ENCODE measurements around the gene DCHS1.
A peak's percentile ranks its signal among the peaks of the same experiment; 100 is the strongest.
"Not testable (repeated sequence)": the region's sequence is repeated elsewhere in the genome, so short reads cannot be mapped to it uniquely, and the experiment has no call there.

Gene DCHS1

DNA sequence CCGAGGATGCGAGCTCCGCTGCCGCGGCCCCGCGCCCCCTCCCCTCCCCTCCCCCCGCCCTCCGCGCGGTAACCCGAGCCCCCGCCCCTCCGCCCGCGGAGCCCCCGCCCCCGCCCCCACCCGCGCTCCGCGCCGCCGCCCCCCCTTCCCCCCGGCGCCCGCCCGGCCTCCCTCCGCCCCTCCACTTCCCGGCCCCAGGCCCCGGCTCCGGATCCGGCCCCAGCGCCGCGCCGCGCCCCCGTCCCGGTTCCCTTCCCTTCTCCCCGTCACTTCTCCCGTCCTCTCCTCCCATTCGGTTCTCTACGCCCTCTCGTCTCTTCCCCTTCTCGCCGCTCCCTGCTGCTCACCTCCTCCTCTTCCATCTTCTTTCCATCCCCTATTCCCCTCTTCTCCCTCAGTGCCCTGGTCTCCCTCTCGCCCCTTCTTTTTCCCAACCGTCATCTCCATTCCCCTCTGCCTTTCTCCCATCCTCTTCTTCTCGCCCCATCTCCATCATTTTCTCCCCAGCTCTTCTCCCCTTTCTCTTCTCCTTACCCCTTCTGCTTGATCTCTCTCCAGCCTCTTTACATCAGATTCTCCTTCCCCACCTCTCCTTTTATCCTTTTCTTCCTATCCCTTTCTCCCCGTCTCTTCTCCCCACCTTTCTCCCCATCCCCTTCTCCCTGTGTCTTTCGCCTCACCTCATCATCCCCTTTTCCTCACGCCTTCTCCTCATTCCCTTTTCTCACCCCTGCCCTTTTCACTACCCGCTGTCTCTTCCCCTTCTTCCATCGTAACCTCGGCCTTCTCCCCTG, at the start of gene DCHS1:
DCHS1 (minus strand) TSS at position 20 of the 794 bp plus-strand sequence. CDS start 14,196 bp downstream, outside the sequence.
- no peak for DNase-seq

DNA sequence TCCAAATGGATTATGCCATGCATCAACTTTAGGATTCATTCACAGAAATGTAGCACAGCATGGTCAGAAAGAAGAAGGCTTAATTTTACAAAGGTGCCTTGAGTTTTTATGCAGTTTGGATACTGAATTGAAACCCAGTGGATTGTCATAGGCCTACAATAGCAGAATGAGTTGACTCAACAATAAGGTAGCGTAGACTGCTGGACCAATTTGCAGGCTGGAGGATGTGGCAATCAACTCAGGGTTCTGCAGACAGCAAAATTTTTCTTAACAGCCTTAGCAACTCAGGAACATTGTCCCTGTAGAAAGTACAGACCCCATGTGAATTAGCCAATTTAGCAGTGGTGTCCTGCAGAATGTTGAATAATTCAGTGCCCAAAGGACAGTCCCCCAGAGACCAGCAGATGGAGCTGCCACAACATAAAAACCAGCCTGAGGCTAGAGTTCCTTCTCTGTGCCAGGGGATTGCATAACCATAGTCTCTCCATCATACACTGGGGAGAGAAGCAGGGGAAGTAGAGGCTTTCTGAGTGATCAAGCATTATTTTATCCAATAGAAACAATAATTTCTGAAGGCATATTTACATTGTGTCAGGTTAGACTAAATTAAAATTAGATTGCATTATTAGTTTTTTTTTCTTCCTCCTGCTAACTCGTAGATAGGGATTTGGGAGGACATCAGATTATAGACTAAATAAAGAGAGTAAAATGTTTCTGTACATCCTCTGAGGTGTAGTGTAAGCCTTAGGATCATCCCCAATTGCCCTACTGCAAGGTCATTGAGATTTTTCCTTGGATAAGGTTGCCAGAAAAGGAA, 47.8 kb upstream of the DCHS1 start:
- peak; percentile 15 to 70 for DNase-seq

DNA sequence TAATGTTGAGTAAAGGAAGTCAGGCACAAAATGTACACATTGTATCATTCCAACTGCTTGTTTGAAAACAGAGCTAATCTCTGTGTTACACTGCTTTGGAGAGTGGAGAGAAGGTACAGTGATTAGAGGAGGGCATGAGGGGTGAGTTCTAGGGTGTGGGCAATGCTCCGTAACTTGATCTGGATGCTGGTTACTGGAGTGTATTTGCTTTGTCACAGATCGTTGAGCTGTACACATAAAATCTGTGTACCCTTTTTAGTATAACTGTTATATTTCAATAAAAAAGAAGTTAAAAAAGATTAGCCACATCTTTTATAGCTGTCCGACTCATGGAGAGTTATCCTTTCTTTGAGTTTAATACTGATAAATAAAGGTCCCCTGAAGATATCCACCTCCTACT, 46.3 kb upstream of the DCHS1 start:
- peak; percentile 30 to 67 for DNase-seq

DNA sequence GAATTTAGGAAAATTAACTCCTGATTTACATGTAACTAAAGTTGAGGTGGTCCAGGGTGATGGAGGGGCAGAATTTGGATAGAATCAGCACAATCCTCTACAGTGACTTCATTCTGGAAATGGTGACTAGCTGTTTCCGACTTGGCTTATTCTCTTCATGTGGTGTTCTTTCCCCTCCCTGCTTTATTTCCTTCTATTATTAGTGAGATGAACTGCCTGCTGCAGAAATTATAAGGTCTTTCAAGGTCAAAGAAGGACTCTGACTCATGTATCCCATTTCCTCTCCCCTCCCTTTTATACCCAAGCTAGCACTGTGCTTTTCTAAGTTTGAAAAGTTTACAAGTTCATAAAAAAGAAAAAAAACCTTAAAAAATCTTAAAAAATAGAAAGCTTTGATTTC, 39.8 kb upstream of the DCHS1 start:
- DNase-seq, result no peak

GRCh38 chr11:6694229-6694535, 38.6 kb upstream of the DCHS1 start:
- no peak for DNase-seq

- DNase-seq, result no peak
Measured at GRCh38 chr11:6693342-6694228, 38.0 kb upstream of the DCHS1 start.

GRCh38 chr11:6692128-6692527, 36.5 kb upstream of the DCHS1 start:
- no peak for DNase-seq

GRCh38 chr11:6690431-6691132, 35.0 kb upstream of the DCHS1 start:
- peak; percentile 48 to 55 for DNase-seq

DNA sequence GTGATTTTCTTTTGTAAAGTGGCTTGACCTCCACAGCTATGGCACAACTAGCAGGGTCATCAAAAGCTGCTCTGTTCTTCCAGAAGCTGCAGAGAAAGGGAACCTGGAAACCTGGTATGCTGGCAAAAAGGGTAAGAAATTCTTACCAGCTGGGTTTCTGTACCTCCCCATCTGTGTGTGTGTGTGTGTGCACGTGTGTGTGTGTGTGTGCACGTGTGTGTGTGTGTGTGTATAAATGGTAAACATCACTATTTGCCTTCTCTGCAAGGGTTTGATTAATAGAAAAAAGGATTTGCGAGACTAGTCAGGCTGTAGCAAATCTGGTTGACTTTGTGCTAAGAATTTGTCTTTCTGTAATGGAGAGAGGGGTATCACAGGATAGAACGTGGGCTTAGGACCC, 32.3 kb upstream of the DCHS1 start:
- DNase-seq, result no peak

DNA sequence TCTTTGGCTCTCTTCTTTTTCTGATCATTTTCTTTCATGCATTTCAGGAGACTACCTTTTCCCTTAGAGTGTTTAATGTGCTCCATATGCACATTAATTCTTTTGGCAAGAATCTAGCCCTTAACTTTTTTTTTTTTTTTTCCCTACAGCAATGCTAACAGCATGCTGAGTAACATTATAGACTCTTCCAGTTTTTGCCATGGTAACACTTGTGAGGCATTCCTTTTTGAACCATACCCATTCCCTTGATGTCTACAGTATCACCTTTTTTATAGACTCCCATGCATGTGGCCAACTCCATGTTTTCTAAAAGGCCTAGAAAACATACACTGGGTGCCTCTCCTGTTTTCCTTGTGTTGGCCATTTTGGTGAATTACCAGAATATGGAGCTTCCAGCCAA, 30.4 kb upstream of the DCHS1 start:
- no peak for DNase-seq

DNA sequence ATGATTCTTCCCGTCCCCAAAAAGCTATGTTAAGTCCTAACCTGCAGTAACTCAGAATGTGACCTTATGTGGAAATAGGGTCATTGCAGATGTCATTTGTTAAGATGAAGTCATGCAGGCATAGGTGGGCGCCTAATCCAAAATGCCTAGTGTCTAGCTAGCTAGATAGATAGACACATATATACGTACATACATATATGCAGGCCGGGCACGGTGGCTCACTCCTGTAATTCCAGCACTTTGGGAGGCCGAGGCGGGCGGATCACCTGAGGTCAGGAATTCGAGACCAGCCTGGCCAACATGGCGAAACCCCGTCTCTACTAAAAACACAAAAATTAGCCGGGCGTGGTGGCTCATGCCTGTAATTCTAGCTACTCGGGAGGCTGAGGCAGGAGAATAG, 28.5 kb upstream of the DCHS1 start:
- not testable (repeated sequence) for DNase-seq

DNA sequence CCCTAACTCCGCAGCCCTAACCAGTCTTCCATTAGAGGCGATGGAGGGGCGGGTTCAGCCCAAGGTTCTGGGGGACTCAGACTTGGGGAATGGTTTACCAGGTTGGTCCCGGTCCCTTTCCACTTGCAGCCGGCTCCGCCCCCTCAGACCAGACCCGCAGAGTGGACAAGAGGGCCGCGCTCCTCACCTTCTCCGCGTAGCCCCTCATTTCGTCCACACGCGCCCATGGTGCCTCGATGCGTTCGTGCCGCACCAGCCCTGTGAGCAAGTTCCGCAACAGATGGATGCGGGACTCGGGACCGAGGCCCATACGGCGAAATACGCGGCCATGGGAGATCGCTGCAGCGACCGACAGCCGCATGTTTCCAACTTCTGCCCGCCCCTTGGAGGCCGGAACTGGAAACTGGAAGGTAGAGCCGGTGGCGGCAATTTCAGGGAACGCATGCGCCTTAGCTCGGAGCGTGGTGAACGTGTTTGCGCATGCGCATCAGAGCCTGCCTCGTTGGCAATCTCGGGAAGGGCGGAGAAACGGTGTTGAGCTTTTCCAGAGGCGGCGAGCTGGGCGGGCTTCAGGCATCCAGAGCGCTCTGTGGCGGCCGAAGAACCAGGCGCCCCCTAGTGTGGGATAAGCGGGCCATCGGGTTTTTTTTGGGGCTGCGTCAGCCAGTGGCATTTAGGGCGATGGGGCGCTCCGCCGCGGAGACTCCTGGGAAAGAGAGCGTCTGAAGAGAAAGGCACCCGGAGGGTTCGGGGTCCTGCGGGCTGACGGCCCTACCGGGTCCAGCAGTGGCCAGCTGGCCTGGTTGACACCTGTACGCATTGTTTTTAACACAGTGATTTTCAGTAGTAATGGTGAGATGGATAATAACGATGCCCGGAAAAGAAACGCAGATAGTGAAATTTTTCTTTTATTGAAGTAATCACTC, 27.6 kb upstream of the DCHS1 start, which contains the start of gene MRPL17:
MRPL17 (minus strand) TSS at position 405 of the 926 bp plus-strand sequence; CDS start at position 361, 44 bp downstream.
- DNase-seq, result peak; percentile 96 to 98

DNA sequence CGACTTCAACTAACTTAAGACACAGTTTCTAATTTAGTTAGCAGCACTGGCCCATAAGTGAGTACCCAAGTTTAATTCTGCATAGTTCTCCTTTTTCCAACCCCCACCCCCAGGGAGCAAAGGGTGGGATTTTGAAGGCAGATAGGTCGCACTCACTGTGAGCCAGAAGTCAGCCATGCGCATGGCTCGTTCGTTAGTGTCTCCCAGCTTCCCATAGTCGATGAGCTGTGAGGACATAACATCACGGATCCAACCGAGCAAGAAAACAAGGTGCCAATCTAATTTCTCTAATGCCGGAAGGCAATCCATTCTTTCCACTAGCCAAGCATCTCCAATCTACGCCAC, 27.0 kb upstream of the DCHS1 start:
- peak in 1 of 2 experiments; percentile 45 for DNase-seq

- DNase-seq, result no peak
Measured at GRCh38 chr11:6681949-6682348, 26.3 kb upstream of the DCHS1 start.

GRCh38 chr11:6681505-6681904, 25.9 kb upstream of the DCHS1 start:
- DNase-seq, result no peak

- DNase-seq, result no peak
Measured at GRCh38 chr11:6677018-6677417, 21.4 kb upstream of the DCHS1 start.

GRCh38 chr11:6674862-6675261, 19.3 kb upstream of the DCHS1 start:
- DNase-seq, result no peak

DNA sequence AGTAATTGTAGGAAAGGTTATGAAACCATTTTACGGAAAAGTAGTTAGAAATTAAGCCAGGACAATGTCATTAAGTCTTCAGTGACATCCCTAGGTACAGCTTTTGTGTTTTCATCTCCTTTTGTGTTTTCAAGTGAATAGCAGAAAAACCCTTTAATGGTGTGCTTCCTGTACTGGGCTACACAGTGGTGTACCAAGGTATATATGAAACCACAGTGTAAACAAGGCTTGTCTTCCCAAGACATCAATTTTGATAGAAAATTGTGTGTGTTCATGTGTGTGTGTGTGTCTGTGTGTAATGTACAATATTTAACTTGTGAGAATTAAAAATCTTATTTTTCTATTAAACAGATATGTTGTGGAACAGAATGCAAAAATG, 18.6 kb upstream of the DCHS1 start:
- no peak for DNase-seq

DNA sequence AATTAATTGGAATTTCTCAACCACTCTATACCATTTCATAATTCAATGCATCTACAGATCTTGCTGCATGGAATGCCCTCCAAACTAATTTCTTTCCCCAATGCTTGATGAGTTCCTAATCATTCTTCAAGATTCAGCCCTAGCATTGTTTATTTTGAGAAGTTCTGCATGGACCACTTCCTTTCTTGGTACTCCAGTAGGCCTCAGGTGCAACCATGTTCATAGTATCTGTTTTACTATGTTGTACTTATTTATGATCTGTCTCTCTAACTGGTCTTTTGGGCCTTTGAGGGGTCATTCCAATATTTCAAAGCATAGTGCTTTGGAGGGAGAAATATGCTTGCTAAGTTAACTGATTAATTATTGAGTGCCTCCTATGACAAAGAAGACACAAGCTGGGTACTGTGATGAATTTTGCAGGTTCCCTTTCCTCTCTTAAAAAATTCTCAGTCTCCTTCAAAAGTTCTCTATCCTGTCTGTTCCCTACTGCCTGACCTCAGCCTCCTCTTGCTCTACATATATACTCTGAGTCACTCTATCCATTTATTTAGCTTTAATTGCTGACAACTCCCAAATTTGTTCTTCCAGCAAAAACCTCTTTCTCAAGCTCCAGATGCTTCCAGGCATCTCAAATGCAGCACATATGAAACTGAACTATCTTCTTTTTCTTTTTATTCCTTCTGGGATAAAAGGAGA, 18.1 kb upstream of the DCHS1 start:
- DNase-seq, result no peak

GRCh38 chr11:6671991-6672390, 16.4 kb upstream of the DCHS1 start:
- no peak for DNase-seq
